SU-DHL-6 (cell line): ENCODE measurements around the gene ZNF101.

ENCODE experiments used
- H2AFZ ChIP-seq: fragments of 200-600 bp; sonication (generic); 2 replicates; pipeline ENCODE4 v1.6.1; 2014; ENCODE audit warnings: low read depth, mild to moderate bottlenecking, moderate library complexity, mixed read lengths, antibody characterized with exemption, low read length; ENCODE audit not compliant: severe bottlenecking
- H3F3A ChIP-seq: fragments of 200-600 bp; shearing (Covaris generic); 2 replicates; pipeline ENCODE4 v1.6.0; 2016; ENCODE audit warnings: antibody characterized with exemption, mild to moderate bottlenecking; ENCODE audit not compliant: insufficient read depth
- H3K27ac ChIP-seq: fragments of 200-600 bp; sonication (generic); 2 replicates; pipeline ENCODE4 v1.5.1; 2016; ENCODE audit warnings: low read depth, mild to moderate bottlenecking, low read length, moderate library complexity, mixed read lengths
- H3K27me3 ChIP-seq: fragments of 200-600 bp; sonication (generic), shearing (Covaris generic); 2 replicates; pipeline ENCODE4 v1.6.0; 2014; ENCODE audit warnings: mild to moderate bottlenecking, low read length
- H3K36me3 ChIP-seq: fragments of 200-600 bp; sonication (generic); 2 replicates; pipeline ENCODE4 v1.6.1; 2014; ENCODE audit warnings: mild to moderate bottlenecking, low read length, mixed read lengths
- H3K4me2 ChIP-seq: fragments of 300-600, 200-600 bp; shearing (Covaris generic), sonication (generic); 2 replicates; pipeline ENCODE4 v1.6.0; 2014; ENCODE audit warnings: low read length, low read depth, mild to moderate bottlenecking; ENCODE audit not compliant: poor library complexity, severe bottlenecking
- H3K4me3 ChIP-seq: fragments of 200-600 bp; sonication (generic); 2 replicates; pipeline ENCODE4 v1.5.1; 2014; ENCODE audit warnings: antibody characterized with exemption, low read length, mild to moderate bottlenecking, mixed read lengths; ENCODE audit not compliant: insufficient read depth, poor library complexity, severe bottlenecking
- H3K79me2 ChIP-seq: fragments of 200-600 bp; sonication (generic); 2 replicates; pipeline ENCODE4 v1.6.1; 2014; ENCODE audit warnings: mild to moderate bottlenecking, low read length, moderate library complexity; ENCODE audit not compliant: insufficient read depth
- H3K9ac ChIP-seq: fragments of 200-600 bp; sonication (generic); 2 replicates; pipeline ENCODE4 v1.7.0; 2014; ENCODE audit warnings: mild to moderate bottlenecking, low read length
- H3K9me2 ChIP-seq: fragments of 200-600 bp; sonication (generic); replicated peaks from 2 replicates; pipeline ENCODE4 v1.6.1; 2014; ENCODE audit warnings: low read length; ENCODE audit not compliant: insufficient read depth
- H3K9me3 ChIP-seq: fragments of 200-600 bp; sonication (generic); 2 replicates; pipeline ENCODE4 v1.6.1; 2014; ENCODE audit warnings: low read length, mixed read lengths; ENCODE audit not compliant: insufficient read depth
- H4K20me1 ChIP-seq: fragments of 200-600 bp; sonication (generic); 2 replicates; pipeline ENCODE4 v1.6.1; 2014; ENCODE audit warnings: low read depth, mild to moderate bottlenecking, antibody characterized with exemption, low read length, moderate library complexity, mixed read lengths
- EZH2phosphoT487 ChIP-seq: fragments of 200-600 bp; sonication (generic), shearing (Covaris generic); conservative IDR thresholded peaks from 2 replicates; pipeline ENCODE4 v1.6.1; 2018; ENCODE audit warnings: mild to moderate bottlenecking, antibody characterized with exemption, low read length, moderate library complexity, mixed read lengths
- TF ChIP-seq, protein P1 (sequence below): fragments of 200-600 bp; sonication (generic); IDR thresholded peaks from one replicate; pipeline ENCODE4 v1.5.1; 2017; ENCODE audit warnings: antibody characterized with exemption, mild to moderate bottlenecking, low read length, moderate library complexity; ENCODE audit not compliant: insufficient read depth, poor library complexity, severe bottlenecking

The ZNF101 gene

GRCh38 chr19:19719798-19720197 is 51.2 kb downstream of the ZNF101 start:
- TF ChIP-seq EZH2phosphoT487 = no peak
- TF ChIP-seq, protein P1, sequence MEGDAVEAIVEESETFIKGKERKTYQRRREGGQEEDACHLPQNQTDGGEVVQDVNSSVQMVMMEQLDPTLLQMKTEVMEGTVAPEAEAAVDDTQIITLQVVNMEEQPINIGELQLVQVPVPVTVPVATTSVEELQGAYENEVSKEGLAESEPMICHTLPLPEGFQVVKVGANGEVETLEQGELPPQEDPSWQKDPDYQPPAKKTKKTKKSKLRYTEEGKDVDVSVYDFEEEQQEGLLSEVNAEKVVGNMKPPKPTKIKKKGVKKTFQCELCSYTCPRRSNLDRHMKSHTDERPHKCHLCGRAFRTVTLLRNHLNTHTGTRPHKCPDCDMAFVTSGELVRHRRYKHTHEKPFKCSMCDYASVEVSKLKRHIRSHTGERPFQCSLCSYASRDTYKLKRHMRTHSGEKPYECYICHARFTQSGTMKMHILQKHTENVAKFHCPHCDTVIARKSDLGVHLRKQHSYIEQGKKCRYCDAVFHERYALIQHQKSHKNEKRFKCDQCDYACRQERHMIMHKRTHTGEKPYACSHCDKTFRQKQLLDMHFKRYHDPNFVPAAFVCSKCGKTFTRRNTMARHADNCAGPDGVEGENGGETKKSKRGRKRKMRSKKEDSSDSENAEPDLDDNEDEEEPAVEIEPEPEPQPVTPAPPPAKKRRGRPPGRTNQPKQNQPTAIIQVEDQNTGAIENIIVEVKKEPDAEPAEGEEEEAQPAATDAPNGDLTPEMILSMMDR = no peak
- H3K27me3 ChIP-seq = no peaks in the 10 kb centered on the region
- H3K79me2 ChIP-seq = peaks cover 72% of the 10 kb centered on the region
- H2AFZ ChIP-seq = no peak overlapping the region
- no peaks in the 10 kb centered on the region for H3F3A ChIP-seq
- H3K27ac ChIP-seq = no peak overlapping the region
- H3K9me2 ChIP-seq = no peaks in the 10 kb centered on the region
- H3K4me3 ChIP-seq = no peak overlapping the region
- no peaks in the 10 kb centered on the region for H4K20me1 ChIP-seq
- no peak overlapping the region for H3K4me2 ChIP-seq
- no peak overlapping the region for H3K9ac ChIP-seq
- H3K9me3 ChIP-seq = peaks cover 70% of the 10 kb centered on the region; the same call in 1 of the 2 replicates
- peaks cover 44% of the 10 kb centered on the region for H3K36me3 ChIP-seq

- Histone ChIP-seq H4K20me1 (no peaks in the 10 kb centered on the region), H3K27ac (no peak overlapping the region), H3K9me3 (peaks cover 53% of the 10 kb centered on the region; the same call in 1 of the 2 replicates), H3K9me2 (no peaks in the 10 kb centered on the region), H3K79me2 (peaks cover 54% of the 10 kb centered on the region), H3K27me3 (no peaks in the 10 kb centered on the region), H3K36me3 (peaks cover 27% of the 10 kb centered on the region; the same call in 1 of the 2 replicates), H3K9ac (no peak overlapping the region), H3K4me2 (no peak overlapping the region), H3K4me3 (no peak overlapping the region), H3F3A (no peaks in the 10 kb centered on the region), H2AFZ (no peak overlapping the region)
- TF ChIP-seq, protein P1 = no peak
- no peak for TF ChIP-seq EZH2phosphoT487
Observed at GRCh38 chr19:19721896-19722295, 53.3 kb downstream of the ZNF101 start.

- Histone ChIP-seq H3K9me2 (no peaks in the 10 kb centered on the region), H2AFZ (peak within 1 kb of the TSS; percentile 99), H3K4me3 (peak within 1 kb of the TSS; percentile 88), H3K9me3 (peaks cover 14% of the 10 kb centered on the region; the same call in 1 of the 2 replicates), H3K4me2 (peak within 1 kb of the TSS; percentile 85), H3K27me3 (no peaks in the 10 kb centered on the region), H3K27ac (peak within 1 kb of the TSS; percentile 30), H3F3A (no peaks in the 10 kb centered on the region), H3K79me2 (peaks cover 50% of the 10 kb centered on the region), H3K36me3 (peaks cover 20% of the 10 kb centered on the region), H4K20me1 (no peaks in the 10 kb centered on the region), H3K9ac (peak within 1 kb of the TSS; percentile 77)
- TF ChIP-seq, protein P1 = no peak
Observed at GRCh38 chr19:19732579-19733501, 64.2 kb downstream of the ZNF101 start, which contains the start of gene ZNF14. Gene ZNF14 (minus strand): TSS chr19:19733112. CDS start chr19:19732958, 154 bp downstream.
